Keratinocyte (primary cell): ENCODE data around the gene CDK14.

Experiments used
- EZH2 ChIP-seq: IDR thresholded peaks from one replicate; pipeline ENCODE4 v1.6.1; 2012; ENCODE audit warnings: inconsistent platforms, mild to moderate bottlenecking, low read length, moderate library complexity
- TF ChIP-seq, protein P1 (sequence below), 3 experiments: IDR thresholded peaks in 1 of 3; conservative IDR thresholded peaks in 1 of 3; optimal IDR thresholded peaks in 1 of 3; 2 replicates in 2 of 3; 3 replicates in 1 of 3; pipeline versions ENCODE3 to v1.5.1; 2011; ENCODE audit warnings: low read length in 3 of 3, mild to moderate bottlenecking in 3 of 3, moderate library complexity in 2 of 3, control low read depth in 1 of 3, inconsistent platforms in 1 of 3; ENCODE audit not compliant: insufficient read depth in 2 of 3; ENCODE audit errors: extremely low read depth in 1 of 3

DNA sequence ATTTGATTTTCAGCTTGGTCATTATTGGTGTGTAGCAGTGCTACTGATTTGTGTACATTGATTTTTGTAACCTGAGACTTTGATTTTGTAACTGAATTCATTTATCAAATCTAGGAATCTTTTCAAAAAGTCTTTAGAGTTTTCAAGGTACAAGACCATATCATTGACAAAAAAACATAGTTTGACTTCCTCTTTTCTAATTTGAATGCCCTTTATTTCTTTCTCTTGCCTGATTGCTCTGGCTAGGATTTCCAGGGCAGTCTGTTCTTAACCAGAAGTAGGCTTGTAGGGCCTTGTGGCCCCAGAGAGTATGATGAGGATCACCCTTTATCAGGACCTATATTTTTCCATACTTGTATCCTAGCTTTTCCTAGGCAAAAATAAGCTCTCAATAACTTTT is 433.6 kb downstream of the CDK14 start:
- TF ChIP-seq, protein P1, sequence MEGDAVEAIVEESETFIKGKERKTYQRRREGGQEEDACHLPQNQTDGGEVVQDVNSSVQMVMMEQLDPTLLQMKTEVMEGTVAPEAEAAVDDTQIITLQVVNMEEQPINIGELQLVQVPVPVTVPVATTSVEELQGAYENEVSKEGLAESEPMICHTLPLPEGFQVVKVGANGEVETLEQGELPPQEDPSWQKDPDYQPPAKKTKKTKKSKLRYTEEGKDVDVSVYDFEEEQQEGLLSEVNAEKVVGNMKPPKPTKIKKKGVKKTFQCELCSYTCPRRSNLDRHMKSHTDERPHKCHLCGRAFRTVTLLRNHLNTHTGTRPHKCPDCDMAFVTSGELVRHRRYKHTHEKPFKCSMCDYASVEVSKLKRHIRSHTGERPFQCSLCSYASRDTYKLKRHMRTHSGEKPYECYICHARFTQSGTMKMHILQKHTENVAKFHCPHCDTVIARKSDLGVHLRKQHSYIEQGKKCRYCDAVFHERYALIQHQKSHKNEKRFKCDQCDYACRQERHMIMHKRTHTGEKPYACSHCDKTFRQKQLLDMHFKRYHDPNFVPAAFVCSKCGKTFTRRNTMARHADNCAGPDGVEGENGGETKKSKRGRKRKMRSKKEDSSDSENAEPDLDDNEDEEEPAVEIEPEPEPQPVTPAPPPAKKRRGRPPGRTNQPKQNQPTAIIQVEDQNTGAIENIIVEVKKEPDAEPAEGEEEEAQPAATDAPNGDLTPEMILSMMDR (optimal IDR thresholded peaks at IDR 0.05 in 1 of 3, IDR thresholded peaks at IDR 0.05 in 1 of 3, conservative IDR thresholded peaks at IDR 0.05 in 1 of 3; ENCODE audit: extremely low read depth in 1 of 3, insufficient read depth in 2 of 3, low read length in 3 of 3): no peak
- no peak for TF ChIP-seq EZH2
